NCI-H1105 treated with DMSO at 0.1 percent for 48 hours (cell line): Measurements from ENCODE around the gene ZNF436.
"Not testable (repeated sequence)": the region's sequence is repeated elsewhere in the genome, so short reads cannot be mapped to it uniquely, and the experiment has no call there.

ENCODE experiments used
- DNase-seq: peaks from one replicate; lab custom pipeline; 2025; lab: John Stamatoyannopoulos, UW

ZNF436 gene

GRCh38 chr1:23366598-23366997 lies 3.0 kb downstream of the ZNF436 start:
- DNase-seq = no peak

GRCh38 chr1:23366146-23366545 lies 3.5 kb downstream of the ZNF436 start:
- DNase-seq = no peak

DNA sequence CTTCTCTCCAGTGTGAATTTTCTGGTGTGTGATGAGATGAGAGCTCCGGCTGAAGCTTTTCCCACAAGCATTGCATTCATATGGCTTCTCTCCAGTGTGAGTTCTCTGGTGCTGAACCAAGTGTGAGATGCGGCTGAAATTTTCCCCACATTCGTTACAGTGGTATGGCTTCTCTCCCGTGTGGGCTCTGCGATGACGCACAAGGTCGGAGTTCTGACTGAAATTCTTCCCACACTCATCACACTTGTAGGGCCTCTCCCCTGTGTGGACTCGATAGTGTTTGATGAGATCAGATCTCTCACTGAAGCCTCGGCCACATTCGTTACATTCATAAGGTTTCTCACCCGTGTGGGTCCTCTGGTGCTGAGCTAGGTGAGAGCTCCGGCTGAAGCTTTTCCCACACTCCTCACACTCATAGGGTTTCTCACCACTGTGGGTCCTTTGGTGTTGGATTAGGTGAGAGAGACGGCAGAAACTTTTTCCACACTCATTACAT lies 7.4 kb downstream of the ZNF436 start:
- no peak for DNase-seq

GRCh38 chr1:23358310-23358875 lies 11.2 kb downstream of the ZNF436 start:
- no peak for DNase-seq

DNA sequence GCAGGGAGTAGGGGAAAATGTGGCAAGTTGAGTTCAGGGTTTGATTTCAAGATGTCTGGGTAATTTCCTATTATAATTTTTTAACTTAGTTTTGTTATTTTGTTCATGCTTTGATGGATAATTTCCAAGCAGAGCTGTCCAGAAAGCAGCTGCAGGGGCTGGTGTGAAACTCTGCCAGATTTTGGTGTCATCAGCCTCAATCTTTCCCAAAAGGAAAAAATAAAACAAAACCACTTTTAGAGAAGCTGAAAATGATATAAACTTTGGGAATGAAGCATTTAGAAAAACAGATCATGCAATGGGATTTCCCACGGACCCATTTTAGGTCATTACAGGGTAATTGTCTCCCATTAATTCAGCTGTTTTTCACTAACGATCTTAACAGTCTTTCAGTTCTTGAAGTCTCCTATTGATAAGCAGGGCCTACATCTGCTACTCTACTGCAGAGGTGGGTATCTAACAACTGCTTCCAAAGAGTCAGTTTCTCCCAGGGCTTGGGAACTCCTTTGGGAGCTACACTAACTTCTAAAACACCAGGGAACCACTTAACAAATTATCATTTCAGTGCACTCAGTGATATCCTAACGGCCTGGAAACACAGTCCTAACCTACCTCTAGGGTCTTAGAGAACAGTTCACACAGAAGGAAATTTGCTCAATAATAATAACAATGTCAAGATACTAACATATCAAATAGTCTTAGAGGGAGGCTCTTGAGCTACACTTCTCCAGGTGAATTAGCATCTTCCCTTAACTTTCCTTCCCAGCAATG lies 12.3 kb downstream of the ZNF436 start:
- no peak for DNase-seq

DNA sequence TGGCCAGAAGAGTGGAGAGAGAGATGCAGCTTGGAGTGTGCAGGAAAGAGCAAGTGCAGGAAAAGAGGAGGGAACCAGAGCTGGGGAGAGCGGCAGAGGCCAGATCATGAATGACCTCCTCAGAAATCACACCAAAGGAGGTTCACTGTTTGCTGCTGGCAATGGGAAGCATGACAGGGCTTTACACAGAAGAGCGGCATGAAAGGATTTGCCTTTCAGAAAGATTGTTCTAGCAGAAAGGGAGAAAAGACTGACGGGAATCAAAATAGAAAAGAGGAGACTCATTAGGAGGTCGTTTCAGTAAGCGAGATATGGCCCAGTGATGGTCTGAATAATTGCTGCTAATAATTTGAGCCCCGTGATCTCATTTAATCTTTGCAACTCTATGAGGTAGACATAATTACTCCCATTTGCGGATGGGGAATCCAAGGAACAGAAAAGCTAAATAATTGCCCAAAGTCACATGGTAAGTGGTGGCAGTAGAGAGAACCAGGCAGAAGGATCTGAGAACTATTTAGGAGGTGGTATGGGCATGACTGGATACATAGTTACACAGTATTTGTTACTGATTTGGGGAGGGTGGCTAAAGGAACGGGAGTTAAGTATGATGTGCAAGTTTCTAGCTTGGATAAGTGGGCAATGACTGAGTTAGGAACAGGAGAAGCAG lies 13.0 kb downstream of the ZNF436 start:
- DNase-seq = peak; percentile 8

DNA sequence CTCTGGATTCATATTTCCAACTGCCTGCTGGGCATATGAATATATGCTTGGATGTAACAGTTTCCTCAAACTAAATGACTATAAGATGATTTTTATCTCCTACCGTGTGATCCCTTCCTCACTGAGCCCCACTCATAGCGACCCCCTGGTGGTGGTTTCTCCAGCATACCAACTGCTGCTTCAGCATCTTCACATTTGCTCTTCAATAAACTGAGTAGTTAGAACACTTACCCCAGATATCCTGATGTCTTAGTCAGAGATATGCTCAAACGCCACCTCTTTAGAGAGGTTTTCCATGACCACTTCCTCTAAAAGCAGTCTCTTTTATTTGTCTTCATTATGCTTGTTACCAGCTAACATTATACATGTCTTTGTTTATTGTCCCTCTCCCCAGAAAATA lies 15.4 kb downstream of the ZNF436 start:
- DNase-seq = no peak

DNA sequence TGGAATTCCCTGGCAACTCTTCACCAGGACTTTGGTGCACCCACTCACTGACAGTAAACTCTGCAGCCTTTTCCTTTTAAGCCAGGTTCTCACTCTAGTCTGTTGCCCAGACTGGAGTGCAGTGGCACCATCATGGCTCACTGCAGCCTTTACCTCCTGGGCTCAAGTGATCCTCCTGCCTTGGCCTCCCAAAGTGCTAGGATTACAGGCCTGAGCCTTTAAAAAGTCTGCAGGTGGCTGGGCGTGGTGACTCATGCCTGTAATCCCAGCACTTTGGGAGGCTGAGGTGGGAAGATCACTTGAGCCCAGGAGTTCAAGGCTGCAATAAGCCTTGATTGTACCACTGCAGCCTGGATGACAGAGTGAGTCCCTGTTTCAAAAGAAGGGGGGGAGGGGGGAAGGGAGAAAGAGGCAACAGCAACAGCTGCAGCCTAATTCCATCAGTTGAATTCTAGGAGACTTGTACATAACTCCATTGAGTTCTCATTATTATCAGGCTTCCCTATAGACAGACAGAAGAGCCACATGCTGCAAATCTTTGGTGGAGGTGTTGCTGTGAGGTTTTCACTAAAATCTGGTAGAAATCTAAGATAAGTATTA lies 17.4 kb downstream of the ZNF436 start:
- no peak for DNase-seq

GRCh38 chr1:23345920-23346319 lies 23.7 kb downstream of the ZNF436 start:
- DNase-seq = no peak

- DNase-seq = no peak
Measured at GRCh38 chr1:23344987-23345472, 24.6 kb downstream of the ZNF436 start.

GRCh38 chr1:23344111-23344986 lies 25.3 kb downstream of the ZNF436 start, which contains the start of gene HNRNPR:
Gene HNRNPR (minus strand): TSS chr1:23344284. CDS start chr1:23341008, 3,276 bp downstream.
- DNase-seq = peak; percentile 100

GRCh38 chr1:23343221-23344110 lies 26.2 kb downstream of the ZNF436 start:
- DNase-seq = peak; percentile 30

GRCh38 chr1:23341931-23342692 lies 27.5 kb downstream of the ZNF436 start:
- peak; percentile 23 for DNase-seq

- no peak for DNase-seq
Measured at GRCh38 chr1:23339632-23340031, 30.0 kb downstream of the ZNF436 start.

GRCh38 chr1:23337869-23338268 lies 31.8 kb downstream of the ZNF436 start:
- no peak for DNase-seq

- no peak for DNase-seq
Measured at GRCh38 chr1:23331713-23332112, 37.9 kb downstream of the ZNF436 start.

DNA sequence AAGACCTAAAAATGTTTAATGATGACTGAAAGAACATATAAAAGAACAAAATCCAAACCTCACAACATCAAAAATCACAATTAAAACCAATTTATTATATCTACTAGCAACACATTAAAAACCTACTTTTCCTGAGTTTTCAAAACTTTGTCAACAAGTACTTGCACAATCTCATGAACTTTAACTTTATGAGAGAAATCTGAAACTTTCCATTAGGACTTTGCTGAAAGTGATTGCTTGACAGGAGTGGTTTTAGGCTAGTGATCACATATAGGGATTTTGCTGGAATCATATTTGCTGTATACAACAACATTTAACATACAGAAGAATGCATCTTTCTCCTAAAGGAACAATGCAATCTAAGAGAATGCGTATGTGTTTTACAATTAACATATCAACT lies 38.8 kb downstream of the ZNF436 start:
- no peak for DNase-seq

DNA sequence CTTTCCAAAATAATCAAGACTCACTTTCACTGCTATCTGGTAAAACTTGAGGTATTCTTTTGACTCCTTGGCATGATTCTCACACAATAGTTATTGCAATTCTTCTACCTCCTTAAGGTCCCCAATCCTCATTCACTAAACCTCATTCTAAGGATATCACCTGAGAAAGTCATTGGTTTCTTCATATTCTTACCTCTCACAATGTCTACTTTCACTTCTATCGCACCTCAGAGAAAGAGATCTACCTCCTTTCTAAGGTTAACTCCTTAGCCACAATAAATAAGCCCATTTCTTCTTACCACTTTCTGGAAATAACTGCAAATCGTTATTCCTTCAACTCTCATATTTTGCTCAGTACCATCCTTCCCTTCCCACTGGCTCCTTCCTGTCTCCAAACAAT lies 44.2 kb downstream of the ZNF436 start:
- DNase-seq = no peak

DNA sequence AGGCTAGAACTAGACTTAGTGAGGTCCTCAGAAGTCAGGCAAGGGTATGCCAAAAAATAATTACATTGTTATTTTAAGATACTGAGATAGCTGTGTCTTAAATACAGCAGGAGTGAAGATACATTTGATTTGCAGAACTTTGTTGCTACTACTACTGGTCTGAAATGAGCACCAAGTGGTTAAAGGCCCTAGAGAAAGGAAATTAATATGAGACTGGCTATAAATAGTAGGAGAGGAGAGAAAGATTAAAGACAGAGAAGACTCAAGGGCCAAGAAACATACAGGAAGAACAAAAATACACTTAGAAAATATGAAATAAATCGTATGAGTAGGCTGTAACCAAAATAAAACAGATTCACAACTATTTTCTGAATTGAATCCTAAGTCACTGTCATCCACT lies 46.9 kb downstream of the ZNF436 start:
- DNase-seq = no peak

DNA sequence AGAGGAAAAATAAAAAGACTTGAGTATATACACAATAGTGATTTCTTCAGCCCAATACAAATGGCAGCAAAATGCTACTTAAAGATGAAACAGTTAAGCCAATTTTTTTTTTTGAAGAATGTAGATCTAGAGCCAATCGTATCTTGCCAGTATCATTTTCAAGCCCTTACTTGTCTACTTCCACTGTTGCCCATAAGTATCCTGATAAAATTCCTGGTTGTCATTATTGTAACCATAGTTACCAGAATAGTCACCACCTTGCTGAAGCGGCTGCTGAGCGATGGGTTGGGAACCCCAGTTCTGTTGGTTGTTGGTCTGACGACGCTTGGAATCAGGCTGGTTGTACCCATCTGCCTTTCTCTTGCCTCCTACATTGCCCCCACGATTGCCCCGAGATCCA lies 59.4 kb downstream of the ZNF436 start:
- DNase-seq = not testable (repeated sequence)
